GM12892 (cell line): Measurements from ENCODE around the gene MYH13.

Experiments used
- POLR2A ChIP-seq: IDR thresholded peaks from 2 replicates; pipeline ENCODE4 v1.6.1; 2011; ENCODE audit warnings: low read depth, low read length, control low read depth
- POLR2AphosphoS5 ChIP-seq: IDR thresholded peaks from 2 replicates; pipeline ENCODE4 v1.6.1; 2011; ENCODE audit warnings: low read depth, low read length, control low read depth

DNA sequence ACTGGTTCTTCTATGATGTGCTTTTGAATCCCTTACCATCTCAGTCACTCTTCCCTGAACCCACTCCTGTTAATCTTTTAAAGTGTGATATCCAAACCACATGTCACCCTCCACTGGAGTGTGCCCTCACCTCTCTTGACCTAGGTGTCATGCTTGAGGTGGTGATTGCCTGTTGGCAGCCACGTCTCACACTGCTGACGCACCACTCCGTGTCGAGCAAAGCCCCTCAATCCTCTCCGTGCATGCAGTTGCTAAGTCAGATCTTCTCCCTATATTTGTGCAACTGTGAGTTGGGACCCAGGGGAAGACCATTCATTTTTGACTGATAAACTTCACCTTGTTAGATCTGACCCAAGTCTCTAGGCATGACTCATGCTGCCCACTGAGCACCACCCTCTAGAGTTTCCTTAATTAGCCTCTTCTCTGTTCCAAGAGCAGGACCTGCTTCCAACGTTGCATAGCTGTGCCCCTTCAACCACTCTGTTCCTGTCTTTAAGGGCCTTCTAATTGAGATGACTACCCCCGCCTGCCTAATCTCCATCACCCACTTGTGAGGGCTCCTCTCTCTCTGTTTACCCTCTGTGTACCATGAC lies 2.7 kb downstream of the MYH13 start:
- TF ChIP-seq POLR2A (no peak), POLR2AphosphoS5 (no peak)
